GM23338 (cell line): Measurements from ENCODE around the gene AK6. TPM values are rescaled to one million over a fixed set of nuclear protein-coding genes. Genes with fewer than 3 reads are reported as not detected.

Experiments used
- ATAC-seq: fragments of 200-7000 bp; cut with Tn5 transposase; 3 replicates; pipeline ENCODE4 v1.9.1; 2020
- DNase-seq: peaks from one replicate; pipeline ENCODE4 v3.0.0-alpha.2; 2015; ENCODE audit warnings: low spot score
- H2AFZ ChIP-seq: fragments of 200-600 bp; sonication (generic); 2 replicates; pipeline ENCODE4 v1.8.0; 2016; ENCODE audit warnings: antibody characterized with exemption, mild to moderate bottlenecking, moderate library complexity
- H3F3A ChIP-seq: fragments of 200-600 bp; sonication (generic); replicated peaks from 2 replicates; pipeline ENCODE4 v1.8.0; 2017; ENCODE audit warnings: antibody characterized with exemption, mixed run types, low read depth
- H3K27ac ChIP-seq: fragments of 200-600 bp; sonication (generic); 2 replicates; pipeline ENCODE4 v1.6.1; 2016; ENCODE audit warnings: low read depth
- H3K27me3 ChIP-seq: fragments of 200-600 bp; sonication (generic); 2 replicates; pipeline ENCODE4 v1.8.0; 2016; ENCODE audit warnings: mild to moderate bottlenecking, mixed run types, moderate library complexity; ENCODE audit not compliant: insufficient read depth
- H3K36me3 ChIP-seq: fragments of 200-600 bp; sonication (generic); 2 replicates; pipeline ENCODE4 v1.8.0; 2016; ENCODE audit warnings: mild to moderate bottlenecking; ENCODE audit not compliant: insufficient read depth
- H3K4me1 ChIP-seq: fragments of 200-600 bp; sonication (generic); 2 replicates; pipeline ENCODE4 v1.8.0; 2016; ENCODE audit warnings: mild to moderate bottlenecking, moderate library complexity; ENCODE audit not compliant: insufficient read depth
- H3K4me2 ChIP-seq: fragments of 200-600 bp; sonication (generic); 2 replicates; pipeline ENCODE4 v1.7.1; 2017; ENCODE audit warnings: mixed run types
- H3K4me3 ChIP-seq: fragments of 200-600 bp; sonication (generic); 2 replicates; pipeline ENCODE4 v1.6.1; 2016; ENCODE audit warnings: mixed run types
- H3K79me2 ChIP-seq: fragments of 200-600 bp; sonication (generic); replicated peaks from 2 replicates; pipeline ENCODE4 v1.8.0; 2017; ENCODE audit warnings: mild to moderate bottlenecking; ENCODE audit not compliant: insufficient read depth
- H3K9me2 ChIP-seq: fragments of 200-600 bp; sonication (generic); 2 replicates; pipeline ENCODE4 v1.8.0; 2017; ENCODE audit not compliant: insufficient read depth
- H4K20me1 ChIP-seq: fragments of 200-600 bp; sonication (generic); replicated peaks from 2 replicates; pipeline ENCODE4 v1.8.0; 2017; ENCODE audit warnings: mild to moderate bottlenecking; ENCODE audit not compliant: insufficient read depth
- H3K27ac Mint-ChIP-seq: 2 replicates; pipeline ENCODE4 v1.8.0; 2020; ENCODE audit warnings: inconsistent platforms, mild to moderate bottlenecking, moderate library complexity, mixed read lengths
- H3K27me3 Mint-ChIP-seq: 3 replicates; pipeline ENCODE4 v1.8.0; 2022; ENCODE audit warnings: low read depth, mild to moderate bottlenecking, moderate library complexity, mixed read lengths, inconsistent platforms; ENCODE audit not compliant: insufficient read depth, poor library complexity
- H3K36me3 Mint-ChIP-seq: 3 replicates; pipeline ENCODE4 v1.8.0; 2021; ENCODE audit warnings: low read depth, mild to moderate bottlenecking, inconsistent platforms, moderate library complexity, mixed read lengths
- H3K4me1 Mint-ChIP-seq: 3 replicates; pipeline ENCODE4 v1.8.0; 2020; ENCODE audit warnings: mild to moderate bottlenecking, inconsistent platforms, mixed read lengths
- H3K4me3 Mint-ChIP-seq: 3 replicates; pipeline ENCODE4 v1.8.0; 2021; ENCODE audit warnings: moderate library complexity, mild to moderate bottlenecking, inconsistent platforms, mixed read lengths
- H3K9me3 Mint-ChIP-seq: 3 replicates; pipeline ENCODE4 v1.8.0; 2020; ENCODE audit warnings: moderate library complexity, mild to moderate bottlenecking, inconsistent platforms, mixed read lengths
- ETS1 ChIP-seq: IDR thresholded peaks from 2 replicates; pipeline ENCODE4 v1.6.1; 2016; ENCODE audit warnings: antibody characterized with exemption
- EZH2 ChIP-seq: fragments of 200-600 bp; sonication (generic); IDR thresholded peaks from one replicate; pipeline ENCODE4 v1.8.0; 2017; ENCODE audit warnings: antibody characterized with exemption, mild to moderate bottlenecking, low read depth; ENCODE audit not compliant: unreplicated experiment
- EZH2phosphoT487 ChIP-seq: fragments of 200-600 bp; sonication (generic); IDR thresholded peaks from one replicate; pipeline ENCODE4 v1.8.1; 2018; ENCODE audit warnings: antibody characterized with exemption; ENCODE audit not compliant: unreplicated experiment
- NANOG ChIP-seq: IDR thresholded peaks from 2 replicates; pipeline ENCODE4 v1.6.1; 2016; ENCODE audit warnings: antibody characterized with exemption, borderline replicate concordance
- POLR2AphosphoS5 ChIP-seq: IDR thresholded peaks from 2 replicates; pipeline ENCODE4 v1.6.1; 2016; ENCODE audit warnings: antibody characterized with exemption, low read depth
- STAT1 ChIP-seq: IDR thresholded peaks from one replicate; pipeline ENCODE4 v1.6.1; 2016; ENCODE audit warnings: antibody characterized with exemption; ENCODE audit not compliant: unreplicated experiment
- ZNF114 ChIP-seq: fragments of 250-450 bp; sonication (Bioruptor Pico); IDR thresholded peaks from 2 replicates; pipeline ENCODE4 v1.5.0; 2020; ENCODE audit warnings: mild to moderate bottlenecking, moderate library complexity
- ZNF462 ChIP-seq: fragments of 250-450 bp; sonication (Bioruptor Pico); IDR thresholded peaks from 2 replicates; pipeline ENCODE4 v1.5.0; 2020; ENCODE audit warnings: mild to moderate bottlenecking, moderate library complexity
- polyA plus RNA-seq: library from polyadenylated mRNA; unstranded; fragments of >200 nt; fragmentation: Nextera tagmentation; extraction: Ambion mirVana; gene quantifications from 2 replicates; pipeline ENCODE4 v1.2.1, GENCODE V29; 2016
- total RNA-seq: library from RNA; depleted of rRNA; stranded (reverse); fragments of >200 nt; shearing (Covaris generic); gene quantifications from 2 replicates; pipeline ENCODE4 v1.2.3, GENCODE V29; 2014

Gene AK6
- total and polyA plus RNA-seq, 2 experiments from 2014 or later = 37.3 to 260 TPM

DNA sequence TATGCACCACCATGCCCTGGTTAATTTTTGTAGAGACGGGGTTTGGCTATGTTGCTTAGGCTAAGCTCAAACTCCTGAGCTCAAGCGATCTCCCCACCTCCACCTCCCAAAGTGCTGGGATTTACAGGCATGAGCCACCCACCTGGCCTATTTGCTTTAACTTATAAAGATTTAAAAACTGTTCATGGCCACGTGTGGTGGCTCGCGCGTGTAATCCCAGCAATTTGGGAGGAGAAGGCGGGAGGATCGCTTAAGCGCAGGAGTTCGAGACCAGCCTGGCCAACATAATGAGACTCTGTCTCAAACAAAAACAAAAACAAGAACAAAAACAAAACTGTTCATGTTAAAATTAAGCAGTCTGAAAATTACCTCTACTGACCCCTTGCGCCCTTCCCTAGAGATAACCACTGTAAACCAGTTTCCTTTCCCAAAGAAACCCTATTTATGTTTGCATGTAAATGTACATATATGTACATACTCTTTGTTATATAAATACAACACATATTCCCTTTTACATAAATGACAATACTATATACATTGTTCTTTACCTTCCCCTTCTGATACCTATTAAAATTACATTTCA lies 1.5 kb downstream of the AK6 start (continued):
- no peak for TF ChIP-seq ZNF462
- no peak for TF ChIP-seq EZH2
- TF ChIP-seq NANOG = no peak
- no peak for TF ChIP-seq EZH2phosphoT487
- TF ChIP-seq ETS1 = no peak

DNA sequence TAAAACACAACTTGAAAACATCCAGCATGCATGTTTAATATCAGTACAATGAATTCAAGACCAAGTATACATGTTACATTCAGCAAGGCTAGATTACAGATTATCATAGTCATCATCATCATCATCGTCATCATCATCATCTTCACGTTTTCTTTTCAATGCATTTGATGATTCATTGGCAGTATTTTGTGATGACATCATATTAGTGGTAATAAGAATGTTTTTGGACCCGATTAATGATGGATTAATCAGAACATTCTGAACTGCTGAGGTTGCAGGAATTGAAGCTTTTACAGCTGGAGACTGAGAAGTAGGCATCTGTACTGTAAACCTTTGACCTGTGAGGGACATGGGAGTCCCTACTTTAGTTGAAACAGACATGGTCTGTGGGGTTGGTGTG lies 4.5 kb downstream of the AK6 start:
- H3K4me1 Mint-ChIP-seq = peaks cover 6% of the 10 kb centered on the region
- ATAC-seq = no peak
- H3K9me3 Mint-ChIP-seq = no peaks in the 10 kb centered on the region
- H3K4me1 ChIP-seq = no peaks in the 10 kb centered on the region
- no peaks in the 10 kb centered on the region for H3F3A ChIP-seq
- H3K36me3 ChIP-seq = peaks cover 19% of the 10 kb centered on the region; the same call in 1 of the 2 replicates
- H2AFZ ChIP-seq = no peak overlapping the region
- H3K9me2 ChIP-seq = no peaks in the 10 kb centered on the region
- H3K27ac ChIP-seq = no peak overlapping the region
- no peak overlapping the region for H3K4me3 ChIP-seq
- peaks cover 18% of the 10 kb centered on the region for H4K20me1 ChIP-seq
- no peak overlapping the region for H3K4me2 ChIP-seq
- H3K36me3 Mint-ChIP-seq = peaks cover 49% of the 10 kb centered on the region
- H3K4me3 Mint-ChIP-seq = no peak overlapping the region
- TF ChIP-seq EZH2 (no peak), STAT1 (no peak), NANOG (no peak), POLR2AphosphoS5 (no peak), EZH2phosphoT487 (no peak), ZNF114 (no peak)
- DNase-seq = no peak
- peaks cover 8% of the 10 kb centered on the region for H3K27me3 Mint-ChIP-seq
- H3K27me3 ChIP-seq = no peaks in the 10 kb centered on the region
- no peak overlapping the region for H3K27ac Mint-ChIP-seq
- H3K79me2 ChIP-seq = peaks cover 75% of the 10 kb centered on the region
